H54 (cell line): ENCODE measurements around the gene MSMB.
"Not testable (repeated sequence)": the region's sequence is repeated elsewhere in the genome, so short reads cannot be mapped to it uniquely, and the experiment has no call there.

Experiments used
- DNase-seq: peaks from one replicate; pipeline ENCODE4 v3.0.0; 2011; ENCODE audit warnings: low spot score, mixed read lengths; ENCODE audit not compliant: insufficient read length
- FAIRE-seq: peaks from 3 replicates; lab custom pipeline; 2011; peaks lifted over from hg19 to GRCh38; lab: Jason Lieb, UNC
- POLR2A ChIP-seq: IDR thresholded peaks from 2 replicates; pipeline ENCODE4 v1.6.1; 2011; ENCODE audit warnings: low read depth, mild to moderate bottlenecking, low read length

The MSMB gene

GRCh38 chr10:46077731-46078413, 31.8 kb upstream of the MSMB start:
- FAIRE-seq, result no peak
- TF ChIP-seq POLR2A, result no peak
- no peak for DNase-seq

GRCh38 chr10:46077141-46077554, 31.1 kb upstream of the MSMB start:
- no peak for FAIRE-seq

GRCh38 chr10:46075869-46076268, 29.8 kb upstream of the MSMB start:
- FAIRE-seq, result no peak
- no peak for DNase-seq
- no peak for TF ChIP-seq POLR2A

More at GRCh38 chr10:46077141-46077554, 31.1 kb upstream of the MSMB start:
- DNase-seq, result no peak
- no peak for TF ChIP-seq POLR2A

DNA sequence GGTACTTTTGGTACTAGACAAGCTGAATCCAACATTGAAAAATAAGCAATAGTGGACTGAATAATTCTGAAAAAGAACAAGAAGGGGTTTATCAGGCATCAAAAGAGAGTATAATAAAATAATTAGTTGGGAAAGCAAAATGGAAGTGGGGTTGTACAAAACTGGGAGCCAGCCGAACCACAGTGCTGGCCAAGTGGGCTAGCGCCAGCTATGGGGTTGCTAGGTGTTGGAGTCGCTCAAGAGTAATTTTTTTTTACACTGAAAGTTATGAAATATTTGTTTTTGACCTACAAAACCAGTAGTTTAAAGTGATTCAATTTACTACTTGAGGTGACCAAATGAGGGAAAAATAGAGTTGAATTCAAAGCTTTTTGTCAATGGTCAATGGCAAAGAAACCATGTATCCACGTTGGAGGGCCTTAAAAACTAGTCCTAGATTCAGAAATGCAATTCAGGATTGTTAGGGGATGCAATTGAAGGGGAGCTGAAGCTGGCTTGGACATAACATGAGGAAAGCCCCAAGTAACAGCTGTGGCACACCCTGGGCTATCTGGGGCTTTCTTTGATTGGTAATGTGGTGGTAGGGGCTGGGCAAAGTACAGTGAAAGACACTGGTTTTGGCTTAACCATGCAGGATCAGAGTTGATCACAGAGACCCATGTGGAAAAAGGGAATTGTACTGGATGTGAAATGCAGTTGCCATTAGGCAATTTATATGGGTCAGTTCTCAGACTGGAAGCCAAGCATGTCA, 28.3 kb upstream of the MSMB start:
- no peak for TF ChIP-seq POLR2A
- DNase-seq (no peak), FAIRE-seq (no peak)

GRCh38 chr10:46073564-46073963, 27.5 kb upstream of the MSMB start:
- no peak for TF ChIP-seq POLR2A
- DNase-seq, result no peak
- FAIRE-seq, result no peak

DNA sequence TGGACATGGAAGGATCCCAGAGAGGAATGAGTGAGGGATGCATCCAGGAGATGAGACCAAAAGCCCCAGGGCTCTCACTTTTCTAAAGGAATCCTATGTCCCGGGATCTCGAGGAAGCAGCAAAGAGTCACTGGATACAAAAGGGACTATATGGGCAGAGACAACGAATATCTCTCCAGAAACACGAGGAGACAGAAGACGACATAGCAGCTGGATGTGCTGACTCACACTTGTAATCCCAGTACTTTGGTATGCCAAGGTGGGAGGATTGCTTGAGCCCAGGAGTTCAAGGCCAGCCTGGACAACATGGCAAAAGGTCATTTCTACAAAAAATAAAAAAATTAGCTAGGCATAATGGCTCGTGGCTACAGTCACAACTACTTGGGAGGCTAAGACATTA, 24.7 kb upstream of the MSMB start:
- DNase-seq (no peak), FAIRE-seq (no peak)
- no peak for TF ChIP-seq POLR2A

DNA sequence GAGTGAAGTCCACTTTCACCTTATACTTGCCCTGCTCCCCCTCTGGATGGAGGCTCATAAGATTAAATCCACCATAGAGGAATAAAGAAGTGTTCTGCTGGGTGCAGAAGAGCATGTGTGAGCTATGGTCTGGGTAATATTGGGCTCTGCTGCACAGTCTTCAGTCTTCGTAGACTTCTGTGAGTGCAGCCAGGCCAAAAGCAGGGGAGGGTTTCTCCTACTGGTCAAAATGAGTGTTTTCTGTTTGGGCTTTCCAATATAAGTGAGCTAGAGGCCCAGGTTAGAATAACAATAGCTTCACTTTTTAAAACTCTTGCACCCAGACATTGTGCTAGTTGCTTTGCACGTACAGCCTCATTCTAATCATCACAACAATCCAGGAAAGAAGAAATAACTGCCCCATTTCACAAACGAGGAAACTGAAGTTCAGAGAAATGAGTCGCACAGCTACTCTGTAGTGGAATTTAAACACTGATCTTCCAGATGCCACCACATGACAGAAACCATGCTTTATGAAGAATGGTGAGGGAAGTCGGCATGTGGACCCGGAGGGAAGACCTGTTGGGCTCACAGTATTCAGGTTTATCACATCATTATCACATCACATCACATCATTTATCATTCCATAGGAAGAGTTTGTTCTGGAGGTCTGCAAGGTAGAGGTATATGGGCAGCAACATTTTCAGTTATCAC, 23.8 kb upstream of the MSMB start:
- DNase-seq (no peak), FAIRE-seq (no peak)
- TF ChIP-seq POLR2A, result no peak

DNA sequence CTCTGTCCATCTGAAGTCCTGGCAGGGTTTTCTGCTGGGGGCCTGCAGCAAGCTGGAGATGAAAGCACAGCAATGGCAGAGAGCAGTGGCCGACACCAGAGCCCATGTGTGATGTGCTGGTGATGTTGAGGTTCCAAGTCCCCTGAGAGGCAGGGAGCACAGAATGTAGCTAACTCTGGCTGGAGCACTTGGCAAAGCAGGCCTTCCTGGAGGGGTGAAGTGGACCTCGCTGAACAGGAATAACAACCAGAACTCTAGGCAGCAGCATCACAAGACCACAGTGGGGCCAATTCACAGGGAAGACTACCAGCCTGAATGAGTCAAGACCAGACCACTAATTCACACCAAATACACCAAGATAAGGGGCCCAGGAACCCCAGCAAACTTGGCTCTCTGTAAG, 22.8 kb upstream of the MSMB start:
- TF ChIP-seq POLR2A, result no peak
- no peak for DNase-seq
- no peak for FAIRE-seq

DNA sequence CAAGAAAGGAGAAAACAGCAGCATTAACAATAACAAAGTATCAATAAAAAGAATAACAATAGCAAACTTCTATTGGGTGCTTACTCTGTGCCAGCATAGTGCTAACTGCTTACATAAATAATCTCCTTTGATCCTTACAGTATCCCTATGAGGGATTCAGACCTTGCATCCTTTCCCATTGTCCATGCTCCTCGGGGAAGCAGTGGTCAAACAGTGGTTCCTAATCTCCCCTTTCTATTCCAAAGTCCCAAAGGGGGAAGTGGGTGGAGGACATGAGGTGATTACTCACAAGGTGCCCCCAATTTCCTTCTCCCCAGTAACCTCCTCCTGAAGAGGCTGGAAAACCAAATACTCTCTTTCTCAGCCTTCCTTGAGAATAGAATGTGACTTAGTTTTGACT, 22.0 kb upstream of the MSMB start:
- no peak for FAIRE-seq
- no peak for DNase-seq

DNA sequence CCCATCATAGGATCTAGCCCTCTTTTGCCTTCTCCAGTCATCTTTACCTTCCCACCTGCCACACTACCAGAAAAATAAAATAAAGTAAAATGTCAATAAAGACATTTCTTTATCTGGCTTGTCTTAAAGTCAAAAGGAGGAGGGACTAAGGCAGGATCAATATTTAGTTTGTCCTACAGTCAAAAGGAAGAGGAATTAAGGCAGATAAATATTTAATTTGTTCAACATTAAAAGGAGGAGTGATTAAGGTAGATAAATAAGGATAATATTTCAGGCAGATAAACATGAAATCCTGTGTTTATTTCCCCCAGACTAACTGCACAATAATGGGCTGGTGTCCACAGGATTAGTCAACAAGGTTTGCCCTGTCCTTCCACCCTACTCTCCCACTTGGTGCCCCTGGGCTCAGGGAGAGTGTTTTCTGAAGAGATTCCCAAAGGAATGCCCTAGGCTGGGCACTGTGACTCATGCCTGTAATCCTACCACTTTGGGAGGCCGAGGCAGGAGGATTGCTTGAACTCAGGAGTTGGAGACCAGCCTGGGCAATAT, 18.3 kb upstream of the MSMB start:
- no peak for FAIRE-seq
- DNase-seq, result no peak
- TF ChIP-seq POLR2A, result no peak

More for the DNA sequence above, 22.0 kb upstream of the MSMB start:
- no peak for TF ChIP-seq POLR2A

DNA sequence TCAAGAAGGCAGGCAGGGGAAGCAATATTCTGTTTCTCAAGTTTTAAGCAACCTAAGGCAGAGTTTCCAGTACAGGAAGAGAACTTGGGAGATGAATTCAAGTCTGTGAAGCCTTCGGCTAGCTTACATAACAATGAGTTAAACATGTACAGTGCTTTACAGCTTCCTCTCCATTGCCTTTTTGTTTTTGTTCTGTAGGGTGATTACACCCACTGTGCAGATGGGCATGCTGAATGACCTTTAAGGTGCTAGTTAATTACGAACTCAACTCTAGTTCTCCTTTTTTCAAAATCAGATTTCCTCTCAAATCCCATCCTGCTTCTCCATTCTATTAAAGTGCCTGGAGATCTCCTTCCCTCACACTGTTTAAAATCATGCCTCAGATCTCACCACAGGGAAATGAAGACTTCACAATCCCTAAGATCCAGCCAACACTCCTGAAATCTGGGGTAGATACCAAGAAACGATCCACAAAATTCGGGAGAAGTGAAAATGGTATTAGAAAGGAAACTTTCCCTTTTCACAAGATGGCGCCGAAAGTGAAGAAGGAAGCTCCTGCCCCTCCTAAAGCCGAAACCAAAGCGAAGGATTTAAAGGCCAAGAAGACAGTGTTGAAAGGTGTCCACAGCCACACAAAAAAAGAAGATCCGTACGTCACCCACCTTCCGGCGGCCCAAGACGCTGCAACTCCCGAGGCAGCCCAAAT, 16.8 kb upstream of the MSMB start:
- no peak for TF ChIP-seq POLR2A
- no peak for DNase-seq
- FAIRE-seq, result no peak

GRCh38 chr10:46060706-46061105, 14.6 kb upstream of the MSMB start:
- FAIRE-seq (no peak), DNase-seq (no peak)
- no peak for TF ChIP-seq POLR2A

DNA sequence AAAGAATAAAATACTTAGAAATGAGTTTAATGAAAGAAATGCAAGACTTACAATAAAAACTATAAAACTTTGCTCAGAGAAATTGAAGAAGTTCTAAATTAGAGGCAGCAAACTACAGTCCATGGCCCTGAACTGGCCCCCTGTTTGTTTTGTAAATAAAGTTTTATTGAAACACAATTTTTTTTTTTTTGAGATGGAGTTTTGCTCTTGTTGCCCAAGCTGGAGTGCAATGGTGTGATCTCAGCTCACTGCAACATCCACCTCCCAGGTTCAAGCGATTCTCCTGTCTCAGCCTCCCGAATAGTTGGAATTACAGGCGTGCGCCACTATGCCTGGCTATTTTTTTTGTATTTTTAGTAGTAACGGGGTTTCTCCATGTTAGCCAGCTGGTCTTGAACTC, 11.9 kb upstream of the MSMB start:
- FAIRE-seq, DNase-seq: not testable (repeated sequence)

DNA sequence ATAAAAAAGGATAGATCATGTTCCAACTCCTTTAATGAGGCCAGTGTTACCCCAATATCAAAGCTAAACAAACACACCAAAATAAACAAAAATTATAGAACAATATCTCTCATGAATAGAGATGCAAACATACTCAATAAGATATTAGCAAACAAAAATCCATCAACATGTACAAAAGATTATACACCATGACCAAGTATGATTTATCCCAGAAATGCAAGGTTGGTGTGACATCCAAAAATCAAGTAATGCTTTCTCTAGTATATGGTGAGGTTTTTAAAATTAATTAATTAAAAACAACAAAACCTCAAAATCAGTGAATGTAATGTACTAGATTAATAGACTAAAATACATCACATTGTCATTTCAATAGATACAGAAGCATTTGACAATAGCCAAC, 11.0 kb upstream of the MSMB start:
- FAIRE-seq, result no peak
- TF ChIP-seq POLR2A, result no peak
- no peak for DNase-seq
